NCI-H2029 treated with DMSO at 0.1 percent for 48 hours (cell line): ENCODE measurements around the gene SORCS2.

Experiments
- DNase-seq: peaks from one replicate; lab custom pipeline; 2025; lab: John Stamatoyannopoulos, UW

The SORCS2 gene

GRCh38 chr4:7747062-7747385 lies 554.7 kb downstream of the SORCS2 start:
- DNase-seq, result no peak

GRCh38 chr4:7747566-7747965 lies 555.2 kb downstream of the SORCS2 start:
- DNase-seq, result no peak

- no peak for DNase-seq
Observed at GRCh38 chr4:7750523-7750922, 558.2 kb downstream of the SORCS2 start.

- no peak for DNase-seq
Observed at GRCh38 chr4:7750972-7751371, 558.6 kb downstream of the SORCS2 start.

- DNase-seq, result no peak
Observed at GRCh38 chr4:7752649-7753048, 560.3 kb downstream of the SORCS2 start.

GRCh38 chr4:7753271-7753670 lies 560.9 kb downstream of the SORCS2 start:
- DNase-seq, result no peak

GRCh38 chr4:7753931-7754465 lies 561.7 kb downstream of the SORCS2 start:
- DNase-seq, result no peak

GRCh38 chr4:7754565-7755262 lies 562.4 kb downstream of the SORCS2 start:
- no peak for DNase-seq

- no peak for DNase-seq
Observed at GRCh38 chr4:7755561-7755960, 563.2 kb downstream of the SORCS2 start.

- no peak for DNase-seq
Observed at GRCh38 chr4:7756071-7756470, 563.7 kb downstream of the SORCS2 start.

- DNase-seq, result no peak
Observed at GRCh38 chr4:7756561-7757355, 564.4 kb downstream of the SORCS2 start.

GRCh38 chr4:7757501-7758471 lies 565.4 kb downstream of the SORCS2 start:
- DNase-seq, result no peak

GRCh38 chr4:7758476-7758875 lies 566.1 kb downstream of the SORCS2 start:
- no peak for DNase-seq

GRCh38 chr4:7759216-7759615 lies 566.9 kb downstream of the SORCS2 start:
- DNase-seq, result no peak

GRCh38 chr4:7759635-7760034 lies 567.3 kb downstream of the SORCS2 start:
- no peak for DNase-seq

GRCh38 chr4:7760228-7760627 lies 567.9 kb downstream of the SORCS2 start:
- no peak for DNase-seq

- no peak for DNase-seq
Observed at GRCh38 chr4:7760706-7761105, 568.4 kb downstream of the SORCS2 start.

GRCh38 chr4:7761312-7761711 lies 569.0 kb downstream of the SORCS2 start:
- no peak for DNase-seq

- no peak for DNase-seq
Observed at GRCh38 chr4:7761720-7762119, 569.4 kb downstream of the SORCS2 start.

- no peak for DNase-seq
Observed at GRCh38 chr4:7762376-7763030, 570.2 kb downstream of the SORCS2 start.

- no peak for DNase-seq
Observed at GRCh38 chr4:7763106-7763505, 570.8 kb downstream of the SORCS2 start.

- DNase-seq, result no peak
Observed at GRCh38 chr4:7763788-7764187, 571.5 kb downstream of the SORCS2 start.
